GM18873 (cell line): ENCODE results near the gene ABR.
"Not testable (repeated sequence)": the region's sequence is repeated elsewhere in the genome, so short reads cannot be mapped to it uniquely, and the experiment has no call there.

Experiments used
- ATAC-seq: cut with Tn5 transposase; IDR thresholded peaks from one replicate; pipeline ENCODE4 v1.9.1; 2021; ENCODE audit warnings: mild to moderate bottlenecking, moderate library complexity, moderate number of reproducible peaks; ENCODE audit not compliant: unreplicated experiment, low FRiP score

The ABR gene

GRCh38 chr17:1000597-1001461 is 179.0 kb downstream of the ABR start:
- ATAC-seq, result no peak

GRCh38 chr17:998111-998510 is 181.7 kb downstream of the ABR start:
- no peak for ATAC-seq

- ATAC-seq, result peak; percentile 84
Observed at GRCh38 chr17:996554-997344, 183.0 kb downstream of the ABR start, which contains the start of gene TIMM22. TSS of gene TIMM22 (plus strand) at chr17:997129. CDS start at chr17:997143, 14 bp downstream.

DNA sequence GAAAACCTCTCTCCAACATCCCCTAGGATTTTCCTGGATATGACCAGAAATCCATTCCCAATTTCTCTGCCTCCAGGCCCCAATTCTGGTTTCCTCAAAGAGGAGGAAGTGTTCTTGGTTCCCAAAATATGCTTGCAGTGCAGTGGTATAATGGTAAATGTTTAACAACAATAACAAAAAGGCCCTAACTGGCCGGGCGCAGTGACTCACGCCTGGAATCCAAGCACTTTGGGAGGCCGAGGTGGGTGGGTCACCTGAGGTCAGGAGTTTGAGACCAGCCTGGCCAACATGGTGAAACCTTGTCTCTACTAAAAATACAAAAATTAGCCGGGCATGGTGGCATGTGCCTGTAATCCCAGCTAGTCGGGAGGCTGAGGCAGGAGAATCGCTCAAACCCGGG is 184.5 kb downstream of the ABR start:
- not testable (repeated sequence) for ATAC-seq

GRCh38 chr17:992933-993332 is 186.8 kb downstream of the ABR start:
- ATAC-seq, result no peak

DNA sequence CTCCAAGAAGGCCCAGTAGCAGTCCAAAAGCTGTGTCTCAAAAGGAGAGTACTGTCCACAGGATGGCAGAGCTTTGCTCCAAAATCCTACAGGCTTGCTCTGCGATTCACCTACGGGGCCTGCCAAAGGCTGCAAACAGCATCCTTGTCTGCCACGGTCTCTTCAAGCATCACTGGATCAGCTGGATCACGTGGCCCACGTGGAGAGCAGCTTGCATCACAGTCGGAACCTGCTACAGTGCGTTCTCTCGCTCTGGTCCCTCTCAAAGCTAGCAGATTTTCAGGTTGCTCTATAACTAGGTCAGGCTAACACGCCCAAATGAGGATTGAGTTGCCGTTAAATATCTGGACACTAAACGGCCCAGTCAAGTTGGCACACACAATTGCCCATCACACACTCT is 191.2 kb downstream of the ABR start:
- no peak for ATAC-seq

- ATAC-seq, result no peak
Observed at GRCh38 chr17:987931-988330, 191.8 kb downstream of the ABR start.

- no peak for ATAC-seq
Observed at GRCh38 chr17:986322-986929, 193.4 kb downstream of the ABR start.

- no peak for ATAC-seq
Observed at GRCh38 chr17:983921-984320, 195.9 kb downstream of the ABR start.

DNA sequence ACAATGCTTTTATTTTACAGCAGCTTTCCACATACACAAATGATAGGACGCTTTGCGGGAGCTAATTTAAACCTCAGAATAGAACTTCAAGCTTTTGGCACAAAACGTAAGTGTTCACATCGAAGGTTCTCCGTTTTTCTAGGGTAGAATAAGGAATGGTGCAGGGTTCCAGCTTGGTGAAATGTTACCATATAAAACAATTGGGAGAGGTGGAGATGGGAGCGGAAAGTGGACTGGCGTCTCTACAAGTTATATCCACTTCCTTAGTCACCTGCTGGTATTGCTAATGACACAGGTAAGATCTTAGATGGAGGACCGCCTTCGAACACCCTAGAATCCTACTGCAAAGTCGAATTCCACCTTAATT is 198.5 kb downstream of the ABR start:
- no peak for ATAC-seq

- ATAC-seq, result no peak
Observed at GRCh38 chr17:980406-981291, 199.1 kb downstream of the ABR start.

GRCh38 chr17:979539-980405 is 200.0 kb downstream of the ABR start, which contains the start of gene NXN:
TSS of gene NXN (minus strand) at chr17:979776.
- ATAC-seq, result no peak

- ATAC-seq, result no peak
Observed at GRCh38 chr17:979212-979538, 200.6 kb downstream of the ABR start.

- ATAC-seq, result no peak
Observed at GRCh38 chr17:978103-979093, 201.4 kb downstream of the ABR start.

GRCh38 chr17:977166-977565 is 202.6 kb downstream of the ABR start:
- no peak for ATAC-seq

DNA sequence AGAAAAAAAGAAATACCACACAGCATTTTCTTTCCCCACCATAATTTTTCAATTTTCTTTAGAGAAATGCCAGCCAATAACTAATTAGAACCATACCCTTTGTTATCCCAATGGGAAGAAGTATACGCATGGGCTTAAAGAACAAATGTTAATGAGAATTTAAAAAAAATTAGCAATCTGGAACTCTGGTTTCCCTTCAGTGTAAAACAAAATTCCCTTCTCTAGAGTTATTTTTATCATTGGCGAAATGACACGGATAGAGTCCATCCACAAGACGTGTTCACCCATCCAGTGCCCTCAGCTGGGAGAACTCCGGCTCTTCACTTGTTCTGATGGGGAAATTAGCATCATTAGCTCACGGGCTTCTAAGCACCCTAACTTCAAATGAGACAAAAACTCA is 203.5 kb downstream of the ABR start:
- ATAC-seq, result no peak

- ATAC-seq, result no peak
Observed at GRCh38 chr17:975371-975915, 204.3 kb downstream of the ABR start.

GRCh38 chr17:974778-975177 is 205.0 kb downstream of the ABR start:
- ATAC-seq, result not testable (repeated sequence)
